ENCODE results near the gene OR4E2.
"Not testable (repeated sequence)": the region's sequence is repeated elsewhere in the genome, so short reads cannot be mapped to it uniquely, and the experiment has no call there.

Gene OR4E2

GRCh38 chr14:21686468-21686867 lies 32.8 kb downstream of the OR4E2 start:
- TF ChIP-seq CTCF (IDR thresholded peaks at IDR 0.05) = no peak
- no peak for DNase-seq (ENCODE audit: low spot score)
- Histone ChIP-seq H3K27ac (no peak overlapping the region), H3K4me3 (no peak overlapping the region)

GRCh38 chr14:21694425-21694824 lies 40.8 kb downstream of the OR4E2 start:
- no peak for TF ChIP-seq CTCF (IDR thresholded peaks at IDR 0.05)
- no peak overlapping the region for H3K4me3 ChIP-seq
- DNase-seq (ENCODE audit: low spot score) = no peak

GRCh38 chr14:21697662-21698061 lies 44.0 kb downstream of the OR4E2 start:
- H3K4me3 ChIP-seq; DNase-seq (ENCODE audit: low spot score); H3K27ac ChIP-seq: not testable (repeated sequence)

More at GRCh38 chr14:21694425-21694824, 40.8 kb downstream of the OR4E2 start:
- H3K27ac ChIP-seq = no peak overlapping the region

GRCh38 chr14:21698538-21698937 lies 44.9 kb downstream of the OR4E2 start:
- DNase-seq (ENCODE audit: low spot score); H3K27ac ChIP-seq; H3K4me3 ChIP-seq: not testable (repeated sequence)

GRCh38 chr14:21699551-21699950 lies 45.9 kb downstream of the OR4E2 start:
- H3K27ac ChIP-seq = no peak overlapping the region

GRCh38 chr14:21702316-21702715 lies 48.7 kb downstream of the OR4E2 start:
- DNase-seq (ENCODE audit: low spot score) = no peak

More at GRCh38 chr14:21699551-21699950, 45.9 kb downstream of the OR4E2 start:
- TF ChIP-seq CTCF (IDR thresholded peaks at IDR 0.05) = no peak
- no peak for DNase-seq (ENCODE audit: low spot score)
- H3K4me3 ChIP-seq = no peak overlapping the region

GRCh38 chr14:21703357-21704326 lies 50.0 kb downstream of the OR4E2 start:
- TF ChIP-seq CTCF (IDR thresholded peaks at IDR 0.05) = no peak
- H3K4me3 ChIP-seq = no peak overlapping the region
- DNase-seq (ENCODE audit: low spot score) = no peak
- no peak overlapping the region for H3K27ac ChIP-seq

More at GRCh38 chr14:21702316-21702715, 48.7 kb downstream of the OR4E2 start:
- H3K4me3 ChIP-seq = no peak overlapping the region
- no peak for TF ChIP-seq CTCF (IDR thresholded peaks at IDR 0.05)
- no peak overlapping the region for H3K27ac ChIP-seq

GRCh38 chr14:21704338-21704737 lies 50.7 kb downstream of the OR4E2 start:
- no peak for DNase-seq (ENCODE audit: low spot score)
- Histone ChIP-seq H3K27ac (no peak overlapping the region), H3K4me3 (no peak overlapping the region)
- no peak for TF ChIP-seq CTCF (IDR thresholded peaks at IDR 0.05)
